IPS-15b (cell line): Measurements from ENCODE around the gene CLCA4.

Experiments used
- H3K27me3 ChIP-seq: one replicate; pipeline ENCODE4 v1.6.1; 2013; ENCODE audit warnings: low read length; ENCODE audit not compliant: control insufficient read depth, insufficient read depth
- H3K36me3 ChIP-seq: one replicate; pipeline ENCODE4 v1.6.1; 2013; ENCODE audit warnings: low read length; ENCODE audit not compliant: control insufficient read depth, insufficient read depth
- H3K4me1 ChIP-seq: one replicate; pipeline ENCODE4 v1.6.1; 2013; ENCODE audit warnings: mild to moderate bottlenecking, low read length; ENCODE audit not compliant: control insufficient read depth, insufficient read depth
- H3K4me3 ChIP-seq: one replicate; pipeline ENCODE4 v1.5.1; 2013; ENCODE audit warnings: low read depth, low read length
- H3K9ac ChIP-seq: one replicate; pipeline ENCODE4 v1.6.1; 2013; ENCODE audit warnings: low read depth, mild to moderate bottlenecking, low read length
- H3K9me3 ChIP-seq: one replicate; pipeline ENCODE4 v1.6.1; 2013; ENCODE audit warnings: mild to moderate bottlenecking, low read length; ENCODE audit not compliant: control insufficient read depth, insufficient read depth

Gene CLCA4

GRCh38 chr1:86537928-86538695 lies 8.8 kb upstream of the CLCA4 start:
- Histone ChIP-seq H3K36me3 (no peaks in the 10 kb centered on the region), H3K9me3 (no peaks in the 10 kb centered on the region), H3K4me1 (no peaks in the 10 kb centered on the region), H3K27me3 (no peaks in the 10 kb centered on the region), H3K4me3 (no peak overlapping the region), H3K9ac (no peak overlapping the region)

GRCh38 chr1:86538775-86539174 lies 8.1 kb upstream of the CLCA4 start:
- Histone ChIP-seq H3K36me3 (no peaks in the 10 kb centered on the region), H3K9me3 (no peaks in the 10 kb centered on the region), H3K4me1 (no peaks in the 10 kb centered on the region), H3K27me3 (no peaks in the 10 kb centered on the region), H3K9ac (no peak overlapping the region), H3K4me3 (no peak overlapping the region)

- H3K36me3 ChIP-seq, result no peaks in the 10 kb centered on the region
- no peaks in the 10 kb centered on the region for H3K4me1 ChIP-seq
- H3K27me3 ChIP-seq, result no peaks in the 10 kb centered on the region
- no peak overlapping the region for H3K4me3 ChIP-seq
- no peak overlapping the region for H3K9ac ChIP-seq
- no peaks in the 10 kb centered on the region for H3K9me3 ChIP-seq
Observed at GRCh38 chr1:86541859-86542258, 5.0 kb upstream of the CLCA4 start.

- Histone ChIP-seq H3K4me1 (no peaks in the 10 kb centered on the region), H3K4me3 (no peak overlapping the region), H3K27me3 (no peaks in the 10 kb centered on the region), H3K9me3 (no peaks in the 10 kb centered on the region), H3K9ac (no peak overlapping the region), H3K36me3 (no peaks in the 10 kb centered on the region)
Observed at GRCh38 chr1:86542631-86543030, 4.2 kb upstream of the CLCA4 start.

GRCh38 chr1:86548839-86549238 lies 2.0 kb downstream of the CLCA4 start:
- Histone ChIP-seq H3K4me3 (no peak overlapping the region), H3K4me1 (no peaks in the 10 kb centered on the region), H3K27me3 (no peaks in the 10 kb centered on the region), H3K36me3 (no peaks in the 10 kb centered on the region), H3K9me3 (no peaks in the 10 kb centered on the region), H3K9ac (no peak overlapping the region)

- H3K36me3 ChIP-seq, result no peaks in the 10 kb centered on the region
- H3K9ac ChIP-seq, result no peak overlapping the region
- H3K4me1 ChIP-seq, result no peaks in the 10 kb centered on the region
- H3K4me3 ChIP-seq, result no peak overlapping the region
- no peaks in the 10 kb centered on the region for H3K9me3 ChIP-seq
- no peaks in the 10 kb centered on the region for H3K27me3 ChIP-seq
Observed at GRCh38 chr1:86551305-86551704, 4.4 kb downstream of the CLCA4 start.

GRCh38 chr1:86552376-86552775 lies 5.5 kb downstream of the CLCA4 start:
- Histone ChIP-seq H3K4me1 (no peaks in the 10 kb centered on the region), H3K27me3 (no peaks in the 10 kb centered on the region), H3K4me3 (no peak overlapping the region), H3K9me3 (no peaks in the 10 kb centered on the region), H3K9ac (no peak overlapping the region), H3K36me3 (no peaks in the 10 kb centered on the region)

- Histone ChIP-seq H3K4me1 (no peaks in the 10 kb centered on the region), H3K4me3 (no peak overlapping the region), H3K27me3 (no peaks in the 10 kb centered on the region), H3K36me3 (no peaks in the 10 kb centered on the region), H3K9ac (no peak overlapping the region), H3K9me3 (no peaks in the 10 kb centered on the region)
Observed at GRCh38 chr1:86557739-86558138, 10.9 kb downstream of the CLCA4 start.

- Histone ChIP-seq H3K4me3 (no peak overlapping the region), H3K9ac (no peak overlapping the region), H3K27me3 (no peaks in the 10 kb centered on the region), H3K4me1 (no peaks in the 10 kb centered on the region), H3K36me3 (no peaks in the 10 kb centered on the region), H3K9me3 (no peaks in the 10 kb centered on the region)
Observed at GRCh38 chr1:86563849-86564248, 17.0 kb downstream of the CLCA4 start.

- Histone ChIP-seq H3K4me3 (no peak overlapping the region), H3K9me3 (no peaks in the 10 kb centered on the region), H3K4me1 (no peaks in the 10 kb centered on the region), H3K36me3 (no peaks in the 10 kb centered on the region), H3K27me3 (no peaks in the 10 kb centered on the region), H3K9ac (no peak overlapping the region)
Observed at GRCh38 chr1:86567341-86567740, 20.5 kb downstream of the CLCA4 start.

- no peak overlapping the region for H3K4me3 ChIP-seq
- no peaks in the 10 kb centered on the region for H3K27me3 ChIP-seq
- H3K4me1 ChIP-seq, result no peaks in the 10 kb centered on the region
- no peak overlapping the region for H3K9ac ChIP-seq
- no peaks in the 10 kb centered on the region for H3K36me3 ChIP-seq
- no peaks in the 10 kb centered on the region for H3K9me3 ChIP-seq
Observed at GRCh38 chr1:86567878-86568277, 21.0 kb downstream of the CLCA4 start.

GRCh38 chr1:86573763-86574484 lies 27.0 kb downstream of the CLCA4 start:
- no peak overlapping the region for H3K4me3 ChIP-seq
- H3K9ac ChIP-seq, result no peak overlapping the region
- no peaks in the 10 kb centered on the region for H3K27me3 ChIP-seq
- no peaks in the 10 kb centered on the region for H3K36me3 ChIP-seq
- H3K4me1 ChIP-seq, result no peaks in the 10 kb centered on the region
- no peaks in the 10 kb centered on the region for H3K9me3 ChIP-seq
